WTC11 (cell line): ENCODE measurements around the gene RPS6KC1. TPM values are rescaled to one million over a fixed set of nuclear protein-coding genes. Genes with fewer than 3 reads are reported as not detected.

Experiments
- ATAC-seq: fragments of 200-7000 bp; cut with Tn5 transposase; 2 replicates; pipeline ENCODE4 v1.10.0; 2021; ENCODE audit warnings: mild to moderate bottlenecking, moderate library complexity
- CTCF ChIA-PET: fragments of 300-600 bp; sonication (Branson Sonifier 250); formaldehyde crosslinking; loops from one replicate; lab custom pipeline; 2021; ENCODE audit warnings: antibody characterized with exemption; lab: Charles Lee
- POLR2A ChIA-PET: fragments of 350-600 bp; sonication (Branson Sonifier 250); formaldehyde crosslinking; loops from one replicate; lab custom pipeline; 2021; ENCODE audit warnings: antibody characterized with exemption; lab: Charles Lee
- DNase-seq: peaks from one replicate; pipeline ENCODE4 v3.0.0; 2021; ENCODE audit warnings: low spot score
- H3K27ac Mint-ChIP-seq: 2 replicates; pipeline ENCODE4 v1.8.0; 2021; ENCODE audit warnings: mixed read lengths
- H3K27me3 Mint-ChIP-seq: 2 replicates; pipeline ENCODE4 v1.8.0; 2021; ENCODE audit warnings: low read depth, mild to moderate bottlenecking, moderate library complexity, mixed read lengths
- H3K36me3 Mint-ChIP-seq: 2 replicates; pipeline ENCODE4 v1.8.0; 2021; ENCODE audit warnings: mixed read lengths
- H3K4me1 Mint-ChIP-seq: 2 replicates; pipeline ENCODE4 v1.8.0; 2022; ENCODE audit warnings: mixed read lengths
- H3K4me3 Mint-ChIP-seq: 2 replicates; pipeline ENCODE4 v1.8.0; 2021; ENCODE audit warnings: mild to moderate bottlenecking, moderate library complexity, mixed read lengths
- H3K9me3 Mint-ChIP-seq: 2 replicates; pipeline ENCODE4 v1.8.0; 2021; ENCODE audit warnings: mixed read lengths
- EMX1 ChIP-seq: fragments of 250-450 bp; sonication (Bioruptor Pico); IDR thresholded peaks from 2 replicates; pipeline ENCODE4 v1.8.0; 2021; ENCODE audit warnings: mild to moderate bottlenecking
- FOXP1 ChIP-seq: sonication (generic); formaldehyde crosslinking; IDR thresholded peaks from 2 replicates; pipeline ENCODE4 v1.8.0; 2022; ENCODE audit warnings: missing genetic modification reagents, mild to moderate bottlenecking, moderate library complexity, borderline replicate concordance
- GABPB1 ChIP-seq: sonication (generic); formaldehyde crosslinking; IDR thresholded peaks from 2 replicates; pipeline ENCODE4 v1.8.1; 2023; ENCODE audit warnings: mild to moderate bottlenecking, missing genetic modification reagents
- IRF2 ChIP-seq: sonication (generic); formaldehyde crosslinking; IDR thresholded peaks from 2 replicates; pipeline ENCODE4 v1.8.0; 2022; ENCODE audit warnings: low read depth, missing genetic modification reagents, borderline replicate concordance
- MLX ChIP-seq: sonication (generic); formaldehyde crosslinking; IDR thresholded peaks from 2 replicates; pipeline ENCODE4 v1.8.1; 2023; ENCODE audit warnings: mild to moderate bottlenecking, missing genetic modification reagents, moderate library complexity
- NFATC4 ChIP-seq: fragments of 250-450 bp; sonication (Bioruptor Pico); IDR thresholded peaks from 2 replicates; pipeline ENCODE4 v1.9.0; 2021; ENCODE audit warnings: mild to moderate bottlenecking
- NR2C2 ChIP-seq: sonication (generic); formaldehyde crosslinking; IDR thresholded peaks from 2 replicates; pipeline ENCODE4 v1.8.0; 2022; ENCODE audit warnings: mild to moderate bottlenecking, missing genetic modification reagents
- PRDM15 ChIP-seq: sonication (generic); formaldehyde crosslinking; IDR thresholded peaks from 2 replicates; pipeline ENCODE4 v1.8.0; 2022; ENCODE audit warnings: missing genetic modification reagents
- SMAD3 ChIP-seq: sonication (generic); formaldehyde crosslinking; IDR thresholded peaks from 2 replicates; pipeline ENCODE4 v1.8.0; 2022; ENCODE audit warnings: missing genetic modification reagents, mild to moderate bottlenecking, borderline replicate concordance
- SMAD4 ChIP-seq: sonication (generic); formaldehyde crosslinking; IDR thresholded peaks from 2 replicates; pipeline ENCODE4 v1.8.0; 2022; ENCODE audit warnings: mild to moderate bottlenecking, missing genetic modification reagents
- SP1 ChIP-seq: sonication (generic); formaldehyde crosslinking; conservative IDR thresholded peaks from 2 replicates; pipeline ENCODE4 v1.8.1; 2022; ENCODE audit warnings: missing genetic modification reagents
- TCF7 ChIP-seq: sonication (generic); formaldehyde crosslinking; IDR thresholded peaks from 2 replicates; pipeline ENCODE4 v1.8.0; 2022; ENCODE audit warnings: mild to moderate bottlenecking, low read depth, missing genetic modification reagents, moderate library complexity
- USF1 ChIP-seq: sonication (generic); formaldehyde crosslinking; IDR thresholded peaks from 2 replicates; pipeline ENCODE4 v1.8.0; 2022; ENCODE audit warnings: mild to moderate bottlenecking, missing genetic modification reagents
- ZBTB43 ChIP-seq: sonication (generic); formaldehyde crosslinking; IDR thresholded peaks from 2 replicates; pipeline ENCODE4 v1.8.1; 2023; ENCODE audit warnings: mild to moderate bottlenecking, missing genetic modification reagents
- ZMAT4 ChIP-seq: fragments of 250-450 bp; sonication (Bioruptor Pico); IDR thresholded peaks from 2 replicates; pipeline ENCODE4 v1.9.0; 2021; ENCODE audit warnings: mild to moderate bottlenecking
- ZNF138 ChIP-seq: sonication (generic); formaldehyde crosslinking; conservative IDR thresholded peaks from 2 replicates; pipeline ENCODE4 v1.8.1; 2022; ENCODE audit warnings: mild to moderate bottlenecking, moderate library complexity, missing genetic modification reagents
- ZNF232 ChIP-seq: sonication (generic); formaldehyde crosslinking; IDR thresholded peaks from 2 replicates; pipeline ENCODE4 v1.8.0; 2022; ENCODE audit warnings: mild to moderate bottlenecking, missing genetic modification reagents
- ZNF281 ChIP-seq: sonication (generic); formaldehyde crosslinking; IDR thresholded peaks from 2 replicates; pipeline ENCODE4 v1.8.0; 2023; ENCODE audit warnings: mild to moderate bottlenecking, missing genetic modification reagents
- ZNF317 ChIP-seq: sonication (generic); formaldehyde crosslinking; IDR thresholded peaks from 2 replicates; pipeline ENCODE4 v1.8.1; 2023; ENCODE audit warnings: low read depth, mild to moderate bottlenecking, moderate library complexity, missing genetic modification reagents, borderline replicate concordance
- ZSCAN18 ChIP-seq: fragments of 250-450 bp; sonication (Bioruptor Pico); IDR thresholded peaks from 2 replicates; pipeline ENCODE4 v2.1.2; 2022; ENCODE audit warnings: mild to moderate bottlenecking, moderate library complexity
- total RNA-seq: library from RNA; stranded (reverse); gene quantifications from 3 replicates; pipeline ENCODE4 v1.2.3, GENCODE V29; 2021

Gene RPS6KC1
- total RNA-seq, 1 experiment from 2014 or later: 17.4 TPM

- TF ChIP-seq ZSCAN18 (no peak), ZNF232 (CRISPR knock-in tag) (no peak)
Measured at GRCh38 chr1:213083112-213083445, 32.0 kb downstream of the RPS6KC1 start (continued).

GRCh38 chr1:213087911-213088310 is 36.9 kb downstream of the RPS6KC1 start:
- Mint-ChIP-seq H3K4me1 (peaks cover 6% of the 10 kb centered on the region; the same call in 1 of the 2 replicates), H3K9me3 (peaks cover 8% of the 10 kb centered on the region; the same call in 1 of the 2 replicates), H3K27ac (no peak overlapping the region), H3K4me3 (no peak overlapping the region), H3K27me3 (no peaks in the 10 kb centered on the region), H3K36me3 (peaks cover 9% of the 10 kb centered on the region)
- ChIA-PET CTCF (no interaction called here), POLR2A (no interaction called here)
- TF ChIP-seq SMAD3 (CRISPR knock-in tag) (no peak), FOXP1 (CRISPR knock-in tag) (no peak), ZNF281 (CRISPR knock-in tag) (no peak), SMAD4 (CRISPR knock-in tag) (no peak), ZMAT4 (no peak), MLX (CRISPR knock-in tag) (no peak), GABPB1 (CRISPR knock-in tag) (no peak), ZNF317 (CRISPR knock-in tag) (no peak)
- DNase-seq (no peak), ATAC-seq (no peak)

- H3K9me3 Mint-ChIP-seq: 0 out of 2 replicates have a peak, but pooled peaks cover 1% of the 10 kb centered on the region
- POLR2A ChIA-PET: no interaction called here
- DNase-seq: no peak
- no peak overlapping the region for H3K4me3 Mint-ChIP-seq
- CTCF ChIA-PET: no interaction called here
- H3K27me3 Mint-ChIP-seq: no peaks in the 10 kb centered on the region
- H3K36me3 Mint-ChIP-seq: peaks cover 1% of the 10 kb centered on the region; the same call in 1 of the 2 replicates
- H3K27ac Mint-ChIP-seq: no peak overlapping the region
- TF ChIP-seq EMX1 (no peak), TCF7 (no peak), NR2C2 (CRISPR knock-in tag) (no peak)
- peaks cover 6% of the 10 kb centered on the region; the same call in 1 of the 2 replicates for H3K4me1 Mint-ChIP-seq
- ATAC-seq: no peak
Measured at GRCh38 chr1:213089924-213090677, 39.1 kb downstream of the RPS6KC1 start.

GRCh38 chr1:213094446-213094845 is 43.4 kb downstream of the RPS6KC1 start:
- DNase-seq: no peak
- H3K27ac Mint-ChIP-seq: no peak overlapping the region
- POLR2A ChIA-PET: interaction anchor here (0.6 kb wide), 1 partner anchor 10 kb away, joined by 3 read pairs; no protein-coding TSS in a partner anchor
- no peaks in the 10 kb centered on the region for H3K9me3 Mint-ChIP-seq
- no peaks in the 10 kb centered on the region for H3K4me1 Mint-ChIP-seq
- no peak for ATAC-seq
- no peak overlapping the region for H3K4me3 Mint-ChIP-seq
- CTCF ChIA-PET: no interaction called here
- no peaks in the 10 kb centered on the region for H3K27me3 Mint-ChIP-seq
- 0 out of 2 replicates have a peak, but pooled peaks cover 3% of the 10 kb centered on the region for H3K36me3 Mint-ChIP-seq
- no peak for TF ChIP-seq USF1
- no peak for TF ChIP-seq PRDM15 (CRISPR knock-in tag)
- no peak for TF ChIP-seq ZBTB43 (CRISPR knock-in tag)
- no peak for TF ChIP-seq NFATC4 (CRISPR knock-in tag)
- TF ChIP-seq ZNF138: no peak
- no peak for TF ChIP-seq ZNF232 (CRISPR knock-in tag)
- no peak for TF ChIP-seq IRF2 (CRISPR knock-in tag)
- TF ChIP-seq SP1 (CRISPR knock-in tag): no peak
